ENCODE measurements around the gene NCKIPSD.

NCKIPSD gene

DNA sequence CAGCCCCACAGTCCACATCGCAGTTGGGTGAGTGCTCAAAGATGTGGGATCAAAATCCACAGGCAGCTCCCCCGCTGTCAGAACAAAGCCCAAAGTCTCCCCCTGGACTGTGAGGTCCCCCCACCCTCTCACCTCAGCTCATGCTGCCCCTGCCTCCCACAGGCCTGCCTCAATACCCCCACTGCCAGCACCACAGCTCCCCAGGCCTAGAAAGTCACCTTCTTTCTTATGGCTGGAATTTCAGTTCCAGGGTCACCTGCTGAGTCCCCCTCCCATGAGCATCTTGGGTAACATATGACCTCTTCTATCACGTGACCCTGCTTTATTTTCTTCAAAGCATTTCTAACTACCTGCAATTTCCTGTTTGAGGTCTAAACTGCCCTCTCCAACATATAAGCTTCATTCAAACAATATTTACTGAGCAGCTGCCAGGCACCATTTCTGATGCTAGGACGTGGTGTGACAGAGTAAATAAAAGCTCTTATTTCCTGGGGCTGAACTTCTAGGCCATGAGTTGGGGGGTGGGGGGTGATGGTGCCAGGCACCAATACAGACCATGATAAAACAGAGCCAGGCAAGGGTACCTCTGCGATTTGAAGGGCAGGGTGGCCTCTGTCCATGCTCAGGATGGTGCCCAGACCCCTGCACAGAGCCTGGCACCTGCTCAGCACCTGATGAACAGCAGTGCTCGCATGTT, 61.7 kb downstream of the NCKIPSD start:
- TF ChIP-seq, protein P1, sequence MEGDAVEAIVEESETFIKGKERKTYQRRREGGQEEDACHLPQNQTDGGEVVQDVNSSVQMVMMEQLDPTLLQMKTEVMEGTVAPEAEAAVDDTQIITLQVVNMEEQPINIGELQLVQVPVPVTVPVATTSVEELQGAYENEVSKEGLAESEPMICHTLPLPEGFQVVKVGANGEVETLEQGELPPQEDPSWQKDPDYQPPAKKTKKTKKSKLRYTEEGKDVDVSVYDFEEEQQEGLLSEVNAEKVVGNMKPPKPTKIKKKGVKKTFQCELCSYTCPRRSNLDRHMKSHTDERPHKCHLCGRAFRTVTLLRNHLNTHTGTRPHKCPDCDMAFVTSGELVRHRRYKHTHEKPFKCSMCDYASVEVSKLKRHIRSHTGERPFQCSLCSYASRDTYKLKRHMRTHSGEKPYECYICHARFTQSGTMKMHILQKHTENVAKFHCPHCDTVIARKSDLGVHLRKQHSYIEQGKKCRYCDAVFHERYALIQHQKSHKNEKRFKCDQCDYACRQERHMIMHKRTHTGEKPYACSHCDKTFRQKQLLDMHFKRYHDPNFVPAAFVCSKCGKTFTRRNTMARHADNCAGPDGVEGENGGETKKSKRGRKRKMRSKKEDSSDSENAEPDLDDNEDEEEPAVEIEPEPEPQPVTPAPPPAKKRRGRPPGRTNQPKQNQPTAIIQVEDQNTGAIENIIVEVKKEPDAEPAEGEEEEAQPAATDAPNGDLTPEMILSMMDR (IDR thresholded peaks at IDR 0.05; ENCODE audit: control insufficient read depth, extremely low read depth, insufficient read depth), result no peak
- no peak overlapping the region for H3K4me3 ChIP-seq (ENCODE audit: low read depth, low read length)
- peak; percentile 67 for DNase-seq (ENCODE audit: low read depth)
